OCI-LY7 (cell line): ENCODE measurements around the gene SLC44A3. TPM values are rescaled to one million over a fixed set of nuclear protein-coding genes. Genes with fewer than 3 reads are reported as not detected.

Experiments
- BruUV-seq: library from RNA; stranded (reverse); fragments of 400-500 nt; replicated peaks from 2 replicates; lab custom pipeline; 2021; lab: Mats Ljungman, UMichigan
- CTCF ChIA-PET: fragments of 300-600 bp; sonication (Branson Sonifier 250); formaldehyde crosslinking; loops from one replicate; lab custom pipeline; 2022; ENCODE audit warnings: antibody characterized with exemption; ENCODE audit not compliant: unreplicated experiment; lab: Charles Lee
- POLR2A ChIA-PET: fragments of 300-600 bp; sonication (Branson Sonifier 250); formaldehyde crosslinking; loops from one replicate; lab custom pipeline; 2022; ENCODE audit warnings: antibody characterized with exemption; lab: Charles Lee
- DNase-seq: peaks from one replicate; pipeline ENCODE4 v3.0.0-alpha.2; 2015; ENCODE audit warnings: low spot score
- H2AFZ ChIP-seq: fragments of 200-600 bp; sonication (generic), shearing (Covaris generic); 2 replicates; pipeline ENCODE4 v1.6.1; 2014; ENCODE audit warnings: mild to moderate bottlenecking, antibody characterized with exemption, low read length, moderate library complexity
- H3K27ac ChIP-seq: fragments of 200-600 bp; sonication (generic); 2 replicates; pipeline ENCODE4 v1.5.1; 2014; ENCODE audit warnings: mixed run types, low read depth, mild to moderate bottlenecking, moderate library complexity, low read length, inconsistent platforms; ENCODE audit not compliant: poor library complexity, severe bottlenecking
- H3K36me3 ChIP-seq: fragments of 200-600 bp; sonication (generic); 2 replicates; pipeline ENCODE4 v1.6.1; 2014; ENCODE audit warnings: mild to moderate bottlenecking, antibody characterized with exemption, low read length, moderate library complexity, mixed read lengths; ENCODE audit not compliant: insufficient read depth
- H3K4me1 ChIP-seq: fragments of 200-600 bp; sonication (generic); 2 replicates; pipeline ENCODE4 v1.5.1; 2014; ENCODE audit warnings: mild to moderate bottlenecking, low read length; ENCODE audit not compliant: insufficient read depth, poor library complexity, severe bottlenecking
- H3K4me2 ChIP-seq: fragments of 200-600 bp; sonication (generic); 2 replicates; pipeline ENCODE4 v1.6.1; 2014; ENCODE audit warnings: mild to moderate bottlenecking, low read length
- H3K4me3 ChIP-seq: fragments of 200-600 bp; sonication (generic); 2 replicates; pipeline ENCODE4 v1.5.1; 2014; ENCODE audit warnings: mild to moderate bottlenecking, low read depth, low read length; ENCODE audit not compliant: poor library complexity, severe bottlenecking
- H3K79me2 ChIP-seq: fragments of 200-600 bp; sonication (generic); 2 replicates; pipeline ENCODE4 v1.6.1; 2016; ENCODE audit warnings: low read depth, mild to moderate bottlenecking, low read length, moderate library complexity, mixed read lengths; ENCODE audit not compliant: insufficient read depth
- H3K9me2 ChIP-seq: fragments of 200-600 bp; sonication (generic); 2 replicates; pipeline ENCODE4 v1.6.1; 2016; ENCODE audit warnings: mild to moderate bottlenecking, low read length, mixed read lengths; ENCODE audit not compliant: insufficient read depth
- H3K9me3 ChIP-seq: fragments of 200-600 bp; sonication (generic); 2 replicates; pipeline ENCODE4 v1.6.1; 2014; ENCODE audit warnings: mild to moderate bottlenecking, mixed run types, low read length, mixed read lengths
- H4K20me1 ChIP-seq: fragments of 200-600 bp; sonication (generic); 2 replicates; pipeline ENCODE4 v1.6.1; 2014; ENCODE audit warnings: mild to moderate bottlenecking, antibody characterized with exemption, low read length, moderate library complexity, mixed read lengths; ENCODE audit not compliant: insufficient read depth
- EZH2phosphoT487 ChIP-seq: fragments of 200-600 bp; sonication (generic); IDR thresholded peaks from 2 replicates; pipeline ENCODE4 v1.6.1; 2018; ENCODE audit warnings: low read depth, borderline replicate concordance, mild to moderate bottlenecking, mixed run types, antibody characterized with exemption, low read length, moderate library complexity, mixed read lengths
- intact Hi-C: fragments of 100-400 bp; cut with micrococcal nuclease; formaldehyde crosslinking; loops from one replicate; pipeline ENCODE4 v1.10.0; 2022; ENCODE audit not compliant: unreplicated experiment
- total RNA-seq, 2 experiments: library from RNA; depleted of rRNA in 1 of 2; stranded (reverse); fragments of >200 nt in 1 of 2; shearing (Covaris generic) in 1 of 2; gene quantifications; 2 replicates each; pipeline ENCODE4 v1.2.3, GENCODE V29; 2014 to 2022

The SLC44A3 gene
- total RNA-seq, 2 experiments from 2014 or later: not detected

DNA sequence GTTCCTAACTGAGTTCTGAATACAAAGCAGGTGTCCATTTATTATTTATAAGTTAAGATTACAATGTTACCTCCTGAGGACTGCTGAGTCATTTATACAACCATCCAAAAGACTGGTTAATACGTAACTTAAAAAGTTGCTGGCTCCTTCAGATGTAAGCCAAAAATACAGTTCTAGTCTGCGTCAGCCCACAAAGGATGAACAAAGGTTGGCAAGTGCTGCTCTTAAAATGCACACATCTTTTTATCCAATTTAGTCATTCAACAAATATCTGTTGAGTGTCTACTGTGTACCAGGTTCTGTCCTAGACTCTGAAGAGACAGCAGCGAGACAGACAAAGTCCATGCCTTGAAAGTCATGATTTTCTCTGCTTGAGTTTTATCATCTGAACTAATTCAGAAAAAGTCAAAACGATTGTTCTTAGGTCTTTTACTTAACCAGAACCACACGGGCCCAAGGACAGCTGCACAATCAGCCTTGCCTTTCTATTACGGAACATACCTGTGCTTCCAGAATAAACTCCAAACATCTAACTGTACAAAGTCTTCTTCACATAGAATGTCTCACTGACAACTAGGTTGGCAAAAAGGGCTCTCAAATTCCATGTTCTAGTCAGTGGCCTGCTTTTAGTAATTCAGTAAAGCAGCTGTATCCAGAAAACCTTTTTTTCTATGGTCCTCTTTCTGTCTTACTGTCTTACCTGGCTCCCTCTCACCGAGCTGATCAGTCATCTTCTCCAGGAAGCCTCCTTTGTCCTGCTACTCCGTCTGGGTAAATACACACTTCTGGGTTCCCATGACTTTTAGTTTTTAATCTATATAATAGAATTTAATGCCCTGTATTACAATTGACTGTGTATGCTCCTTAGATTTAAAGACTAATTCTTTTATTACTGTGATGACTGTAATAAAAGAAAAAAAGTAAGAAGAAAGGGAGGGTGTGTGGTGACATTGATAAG is 122.3 kb downstream of the SLC44A3 start:
- Histone ChIP-seq H3K27ac (no peak overlapping the region), H2AFZ (no peak overlapping the region), H3K36me3 (no peaks in the 10 kb centered on the region), H3K9me3 (no peaks in the 10 kb centered on the region), H3K4me1 (peaks cover 3% of the 10 kb centered on the region), H4K20me1 (no peaks in the 10 kb centered on the region), H3K79me2 (no peaks in the 10 kb centered on the region), H3K4me3 (no peak overlapping the region), H3K9me2 (no peaks in the 10 kb centered on the region), H3K4me2 (no peak overlapping the region)
- CTCF ChIA-PET: no interaction called here
- BruUV-seq: no TSS peak
- no peak for TF ChIP-seq EZH2phosphoT487
- POLR2A ChIA-PET: no interaction called here
- no peak for DNase-seq
- intact Hi-C loops: no loop called here

Other genes starting within 250 kb of the SLC44A3 start
- not detected in 2 replicates for gene CNN3, start 106.8 kb downstream of the SLC44A3 start, total RNA-seq (2014; rRNA removed; shearing (Covaris generic))
- gene CNN3, start 106.8 kb downstream of the SLC44A3 start, total RNA-seq (2022): not detected in 2 replicates